Measurements from ENCODE around the gene CTSA.

DNA sequence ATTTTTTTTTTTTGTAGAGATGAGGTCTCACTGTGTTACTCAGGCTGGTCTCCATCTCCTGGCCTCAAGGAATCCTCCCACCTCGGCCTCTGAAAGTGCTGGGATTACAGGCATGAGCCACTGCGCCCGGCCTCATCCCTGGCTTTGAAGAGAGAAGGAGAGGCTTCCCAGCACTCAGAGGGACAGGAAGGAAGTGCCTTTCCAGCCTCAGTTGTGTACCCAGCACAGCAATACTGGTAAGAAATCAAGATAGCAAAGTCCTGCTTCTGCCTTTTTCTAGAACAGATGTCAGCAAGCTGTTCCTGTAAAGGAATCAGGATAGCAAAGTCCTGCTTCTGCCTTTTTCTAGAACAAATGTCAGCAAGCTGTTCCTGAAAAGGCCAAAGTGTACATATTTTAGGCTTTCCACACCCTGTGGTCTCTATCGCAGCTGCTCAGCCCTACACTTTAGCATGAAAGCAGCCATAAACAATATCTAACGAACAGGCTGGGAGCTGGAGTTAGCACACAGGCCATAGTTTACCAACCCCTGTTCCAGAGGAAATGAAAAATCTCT is 27.1 kb downstream of the CTSA start:
- no peak for TF ChIP-seq EZH2phosphoT487 (IDR thresholded peaks at IDR 0.05; ENCODE audit: insufficient read depth, low read depth)
- TF ChIP-seq EZH2 (IDR thresholded peaks at IDR 0.05; ENCODE audit: insufficient read depth, poor library complexity, severe bottlenecking), result no peak

Data from GM23248 (cell line).